GM23338 (cell line): ENCODE measurements around the gene FRMD3. TPM values are rescaled to one million over a fixed set of nuclear protein-coding genes. Genes with fewer than 3 reads are reported as not detected.

Source experiments
- ATAC-seq: fragments of 200-7000 bp; cut with Tn5 transposase; 3 replicates; pipeline ENCODE4 v1.9.1; 2020
- DNase-seq: peaks from one replicate; pipeline ENCODE4 v3.0.0-alpha.2; 2015; ENCODE audit warnings: low spot score
- H2AFZ ChIP-seq: fragments of 200-600 bp; sonication (generic); 2 replicates; pipeline ENCODE4 v1.8.0; 2016; ENCODE audit warnings: antibody characterized with exemption, mild to moderate bottlenecking, moderate library complexity
- H3F3A ChIP-seq: fragments of 200-600 bp; sonication (generic); replicated peaks from 2 replicates; pipeline ENCODE4 v1.8.0; 2017; ENCODE audit warnings: antibody characterized with exemption, mixed run types, low read depth
- H3K27ac ChIP-seq: fragments of 200-600 bp; sonication (generic); 2 replicates; pipeline ENCODE4 v1.6.1; 2016; ENCODE audit warnings: low read depth
- H3K27me3 ChIP-seq: fragments of 200-600 bp; sonication (generic); 2 replicates; pipeline ENCODE4 v1.8.0; 2016; ENCODE audit warnings: mild to moderate bottlenecking, mixed run types, moderate library complexity; ENCODE audit not compliant: insufficient read depth
- H3K36me3 ChIP-seq: fragments of 200-600 bp; sonication (generic); 2 replicates; pipeline ENCODE4 v1.8.0; 2016; ENCODE audit warnings: mild to moderate bottlenecking; ENCODE audit not compliant: insufficient read depth
- H3K4me1 ChIP-seq: fragments of 200-600 bp; sonication (generic); 2 replicates; pipeline ENCODE4 v1.8.0; 2016; ENCODE audit warnings: mild to moderate bottlenecking, moderate library complexity; ENCODE audit not compliant: insufficient read depth
- H3K4me2 ChIP-seq: fragments of 200-600 bp; sonication (generic); 2 replicates; pipeline ENCODE4 v1.7.1; 2017; ENCODE audit warnings: mixed run types
- H3K4me3 ChIP-seq: fragments of 200-600 bp; sonication (generic); 2 replicates; pipeline ENCODE4 v1.6.1; 2016; ENCODE audit warnings: mixed run types
- H3K79me2 ChIP-seq: fragments of 200-600 bp; sonication (generic); replicated peaks from 2 replicates; pipeline ENCODE4 v1.8.0; 2017; ENCODE audit warnings: mild to moderate bottlenecking; ENCODE audit not compliant: insufficient read depth
- H3K9me2 ChIP-seq: fragments of 200-600 bp; sonication (generic); 2 replicates; pipeline ENCODE4 v1.8.0; 2017; ENCODE audit not compliant: insufficient read depth
- H4K20me1 ChIP-seq: fragments of 200-600 bp; sonication (generic); replicated peaks from 2 replicates; pipeline ENCODE4 v1.8.0; 2017; ENCODE audit warnings: mild to moderate bottlenecking; ENCODE audit not compliant: insufficient read depth
- H3K27ac Mint-ChIP-seq: 2 replicates; pipeline ENCODE4 v1.8.0; 2020; ENCODE audit warnings: inconsistent platforms, mild to moderate bottlenecking, moderate library complexity, mixed read lengths
- H3K27me3 Mint-ChIP-seq: 3 replicates; pipeline ENCODE4 v1.8.0; 2022; ENCODE audit warnings: low read depth, mild to moderate bottlenecking, moderate library complexity, mixed read lengths, inconsistent platforms; ENCODE audit not compliant: insufficient read depth, poor library complexity
- H3K36me3 Mint-ChIP-seq: 3 replicates; pipeline ENCODE4 v1.8.0; 2021; ENCODE audit warnings: low read depth, mild to moderate bottlenecking, inconsistent platforms, moderate library complexity, mixed read lengths
- H3K4me1 Mint-ChIP-seq: 3 replicates; pipeline ENCODE4 v1.8.0; 2020; ENCODE audit warnings: mild to moderate bottlenecking, inconsistent platforms, mixed read lengths
- H3K4me3 Mint-ChIP-seq: 3 replicates; pipeline ENCODE4 v1.8.0; 2021; ENCODE audit warnings: moderate library complexity, mild to moderate bottlenecking, inconsistent platforms, mixed read lengths
- H3K9me3 Mint-ChIP-seq: 3 replicates; pipeline ENCODE4 v1.8.0; 2020; ENCODE audit warnings: moderate library complexity, mild to moderate bottlenecking, inconsistent platforms, mixed read lengths
- CREB1 ChIP-seq: fragments of 250-450 bp; sonication (Bioruptor Pico); IDR thresholded peaks from 2 replicates; pipeline ENCODE4 v1.5.0; 2020; ENCODE audit warnings: low read depth, mild to moderate bottlenecking, moderate library complexity
- EZH2 ChIP-seq: fragments of 200-600 bp; sonication (generic); IDR thresholded peaks from one replicate; pipeline ENCODE4 v1.8.0; 2017; ENCODE audit warnings: antibody characterized with exemption, mild to moderate bottlenecking, low read depth; ENCODE audit not compliant: unreplicated experiment
- EZH2phosphoT487 ChIP-seq: fragments of 200-600 bp; sonication (generic); IDR thresholded peaks from one replicate; pipeline ENCODE4 v1.8.1; 2018; ENCODE audit warnings: antibody characterized with exemption; ENCODE audit not compliant: unreplicated experiment
- JUNB ChIP-seq: IDR thresholded peaks from one replicate; pipeline ENCODE4 v1.6.1; 2016; ENCODE audit warnings: antibody characterized with exemption; ENCODE audit not compliant: unreplicated experiment
- STAT1 ChIP-seq: IDR thresholded peaks from one replicate; pipeline ENCODE4 v1.6.1; 2016; ENCODE audit warnings: antibody characterized with exemption; ENCODE audit not compliant: unreplicated experiment
- ZNF114 ChIP-seq: fragments of 250-450 bp; sonication (Bioruptor Pico); IDR thresholded peaks from 2 replicates; pipeline ENCODE4 v1.5.0; 2020; ENCODE audit warnings: mild to moderate bottlenecking, moderate library complexity
- ZNF331 ChIP-seq: fragments of 250-450 bp; sonication (Bioruptor Pico); IDR thresholded peaks from 2 replicates; pipeline ENCODE4 v1.5.0; 2020; ENCODE audit warnings: low read depth, mild to moderate bottlenecking, moderate library complexity
- ZNF462 ChIP-seq: fragments of 250-450 bp; sonication (Bioruptor Pico); IDR thresholded peaks from 2 replicates; pipeline ENCODE4 v1.5.0; 2020; ENCODE audit warnings: mild to moderate bottlenecking, moderate library complexity
- polyA plus RNA-seq: library from polyadenylated mRNA; unstranded; fragments of >200 nt; fragmentation: Nextera tagmentation; extraction: Ambion mirVana; gene quantifications from 2 replicates; pipeline ENCODE4 v1.2.1, GENCODE V29; 2016
- total RNA-seq: library from RNA; depleted of rRNA; stranded (reverse); fragments of >200 nt; shearing (Covaris generic); gene quantifications from 2 replicates; pipeline ENCODE4 v1.2.3, GENCODE V29; 2014
- TF ChIP-seq, protein P1 (sequence below): IDR thresholded peaks from one replicate; pipeline ENCODE4 v1.6.1; 2018; ENCODE audit warnings: antibody characterized with exemption; ENCODE audit not compliant: unreplicated experiment
- TF ChIP-seq, protein P2 (sequence below): IDR thresholded peaks from 2 replicates; pipeline ENCODE4 v1.6.1; 2016; ENCODE audit warnings: antibody characterized with exemption

Gene FRMD3
- total and polyA plus RNA-seq, 2 experiments from 2014 or later: 0.47 to 1.2 TPM

DNA sequence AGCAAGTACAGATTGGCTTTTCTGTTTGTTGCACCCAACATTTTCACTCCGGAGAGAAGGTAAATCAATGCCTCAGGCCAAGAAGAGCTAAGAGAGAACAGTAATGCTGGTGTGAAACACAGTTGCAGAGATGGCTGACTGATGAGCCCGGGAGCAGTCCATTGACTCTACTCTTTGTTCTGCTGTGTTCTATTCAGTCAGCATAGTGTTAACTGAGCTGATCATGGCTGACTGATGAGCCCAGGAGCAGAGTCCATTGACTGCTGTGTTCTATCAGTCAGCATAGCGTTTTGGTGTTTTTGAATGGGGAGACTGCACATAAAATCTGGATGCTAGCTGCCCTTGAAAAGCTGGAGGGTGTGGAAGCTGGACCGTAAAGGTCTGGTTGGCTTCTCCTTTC lies 141.4 kb downstream of the FRMD3 start (continued):
- TF ChIP-seq ZNF462: no peak
- no peak for TF ChIP-seq EZH2phosphoT487

DNA sequence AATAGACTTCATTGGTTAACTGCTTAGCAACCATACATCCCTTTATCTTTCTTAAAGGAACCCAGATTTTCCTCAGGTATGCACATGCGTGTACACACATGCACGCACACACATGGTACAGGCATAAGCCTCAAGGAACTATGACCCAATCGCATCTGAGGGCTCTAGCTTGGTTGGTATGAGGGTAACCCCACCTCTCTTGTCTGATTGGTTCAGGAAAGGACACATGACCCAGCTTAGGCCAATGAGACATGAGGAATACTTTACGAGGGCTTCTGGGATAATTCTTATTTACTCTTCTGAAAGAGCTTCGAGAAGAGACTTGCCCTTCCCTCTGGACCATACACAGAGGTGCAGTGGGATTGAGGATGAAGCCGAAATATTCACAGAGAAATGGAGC lies 141.9 kb downstream of the FRMD3 start:
- H3K9me2 ChIP-seq: no peaks in the 10 kb centered on the region
- H3K4me2 ChIP-seq: no peak overlapping the region
- H3K36me3 ChIP-seq: no peaks in the 10 kb centered on the region
- H3K79me2 ChIP-seq: no peaks in the 10 kb centered on the region
- peaks cover 5% of the 10 kb centered on the region; the same call in 1 of the 3 replicates for H3K9me3 Mint-ChIP-seq
- H3K4me3 ChIP-seq: no peak overlapping the region
- no peaks in the 10 kb centered on the region for H4K20me1 ChIP-seq
- no peak overlapping the region for H2AFZ ChIP-seq
- no peaks in the 10 kb centered on the region for H3K4me1 Mint-ChIP-seq
- DNase-seq (no peak), ATAC-seq (no peak)
- no peaks in the 10 kb centered on the region for H3K36me3 Mint-ChIP-seq
- no peak overlapping the region for H3K4me3 Mint-ChIP-seq
- H3K4me1 ChIP-seq: no peaks in the 10 kb centered on the region
- H3K27me3 ChIP-seq: no peaks in the 10 kb centered on the region
- no peak overlapping the region for H3K27ac Mint-ChIP-seq
- H3K27me3 Mint-ChIP-seq: peaks cover 4% of the 10 kb centered on the region
- no peaks in the 10 kb centered on the region for H3F3A ChIP-seq
- H3K27ac ChIP-seq: no peak overlapping the region
- TF ChIP-seq CREB1 (no peak), STAT1 (no peak), ZNF114 (CRISPR knock-in tag) (no peak), EZH2 (no peak), ZNF331 (no peak), JUNB (no peak), EZH2phosphoT487 (no peak)
- TF ChIP-seq, protein P1, sequence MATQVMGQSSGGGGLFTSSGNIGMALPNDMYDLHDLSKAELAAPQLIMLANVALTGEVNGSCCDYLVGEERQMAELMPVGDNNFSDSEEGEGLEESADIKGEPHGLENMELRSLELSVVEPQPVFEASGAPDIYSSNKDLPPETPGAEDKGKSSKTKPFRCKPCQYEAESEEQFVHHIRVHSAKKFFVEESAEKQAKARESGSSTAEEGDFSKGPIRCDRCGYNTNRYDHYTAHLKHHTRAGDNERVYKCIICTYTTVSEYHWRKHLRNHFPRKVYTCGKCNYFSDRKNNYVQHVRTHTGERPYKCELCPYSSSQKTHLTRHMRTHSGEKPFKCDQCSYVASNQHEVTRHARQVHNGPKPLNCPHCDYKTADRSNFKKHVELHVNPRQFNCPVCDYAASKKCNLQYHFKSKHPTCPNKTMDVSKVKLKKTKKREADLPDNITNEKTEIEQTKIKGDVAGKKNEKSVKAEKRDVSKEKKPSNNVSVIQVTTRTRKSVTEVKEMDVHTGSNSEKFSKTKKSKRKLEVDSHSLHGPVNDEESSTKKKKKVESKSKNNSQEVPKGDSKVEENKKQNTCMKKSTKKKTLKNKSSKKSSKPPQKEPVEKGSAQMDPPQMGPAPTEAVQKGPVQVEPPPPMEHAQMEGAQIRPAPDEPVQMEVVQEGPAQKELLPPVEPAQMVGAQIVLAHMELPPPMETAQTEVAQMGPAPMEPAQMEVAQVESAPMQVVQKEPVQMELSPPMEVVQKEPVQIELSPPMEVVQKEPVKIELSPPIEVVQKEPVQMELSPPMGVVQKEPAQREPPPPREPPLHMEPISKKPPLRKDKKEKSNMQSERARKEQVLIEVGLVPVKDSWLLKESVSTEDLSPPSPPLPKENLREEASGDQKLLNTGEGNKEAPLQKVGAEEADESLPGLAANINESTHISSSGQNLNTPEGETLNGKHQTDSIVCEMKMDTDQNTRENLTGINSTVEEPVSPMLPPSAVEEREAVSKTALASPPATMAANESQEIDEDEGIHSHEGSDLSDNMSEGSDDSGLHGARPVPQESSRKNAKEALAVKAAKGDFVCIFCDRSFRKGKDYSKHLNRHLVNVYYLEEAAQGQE: no peak
- TF ChIP-seq, protein P2, sequence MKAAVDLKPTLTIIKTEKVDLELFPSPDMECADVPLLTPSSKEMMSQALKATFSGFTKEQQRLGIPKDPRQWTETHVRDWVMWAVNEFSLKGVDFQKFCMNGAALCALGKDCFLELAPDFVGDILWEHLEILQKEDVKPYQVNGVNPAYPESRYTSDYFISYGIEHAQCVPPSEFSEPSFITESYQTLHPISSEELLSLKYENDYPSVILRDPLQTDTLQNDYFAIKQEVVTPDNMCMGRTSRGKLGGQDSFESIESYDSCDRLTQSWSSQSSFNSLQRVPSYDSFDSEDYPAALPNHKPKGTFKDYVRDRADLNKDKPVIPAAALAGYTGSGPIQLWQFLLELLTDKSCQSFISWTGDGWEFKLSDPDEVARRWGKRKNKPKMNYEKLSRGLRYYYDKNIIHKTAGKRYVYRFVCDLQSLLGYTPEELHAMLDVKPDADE: no peak
